HUES64 (cell line): ENCODE measurements around the gene CAST.

Experiments
- H3K27ac ChIP-seq: 2 replicates; pipeline ENCODE4 v1.7.0; 2013; ENCODE audit warnings: low read depth, low read length, inconsistent platforms
- H3K27me3 ChIP-seq: 2 replicates; pipeline ENCODE4 v1.6.1; 2013; ENCODE audit warnings: mild to moderate bottlenecking, low read length; ENCODE audit not compliant: insufficient read depth
- H3K36me3 ChIP-seq: 2 replicates; pipeline ENCODE4 v1.6.1; 2013; ENCODE audit warnings: mild to moderate bottlenecking, low read length; ENCODE audit not compliant: insufficient read depth
- H3K4me1 ChIP-seq: 2 replicates; pipeline ENCODE4 v1.6.1; 2013; ENCODE audit warnings: mild to moderate bottlenecking, low read length, moderate library complexity; ENCODE audit not compliant: insufficient read depth
- H3K4me3 ChIP-seq: 2 replicates; pipeline ENCODE4 v1.5.1; 2013; ENCODE audit warnings: mild to moderate bottlenecking, low read length, moderate library complexity
- H3K9ac ChIP-seq: 2 replicates; pipeline ENCODE4 v1.6.1; 2013; ENCODE audit warnings: mild to moderate bottlenecking, low read depth, low read length
- H3K9me3 ChIP-seq: 2 replicates; pipeline ENCODE4 v1.6.1; 2013; ENCODE audit warnings: low read depth, low read length; ENCODE audit not compliant: insufficient read depth
- WGBS: fragments of 150-250, 120-280 bp; methylation state at CpG from one replicate; pipeline ENCODE4 v1.1.7; 2013; ENCODE audit warnings: missing lambda C conversion rate; 5-methylcytosine and 5-hydroxymethylcytosine counted together

The CAST gene

GRCh38 chr5:96716716-96717115, 54.5 kb downstream of the CAST start:
- H3K9me3 ChIP-seq, result no peaks in the 10 kb centered on the region
- no peaks in the 10 kb centered on the region for H3K27me3 ChIP-seq
- H3K27ac ChIP-seq, result no peak overlapping the region
- H3K36me3 ChIP-seq, result no peaks in the 10 kb centered on the region
- 43% methylated on average over 2 of the region's 2 CpGs for WGBS
- H3K4me1 ChIP-seq, result 0 out of 2 replicates have a peak, but pooled peaks cover 9% of the 10 kb centered on the region
- H3K9ac ChIP-seq, result no peak overlapping the region
- no peak overlapping the region for H3K4me3 ChIP-seq

DNA sequence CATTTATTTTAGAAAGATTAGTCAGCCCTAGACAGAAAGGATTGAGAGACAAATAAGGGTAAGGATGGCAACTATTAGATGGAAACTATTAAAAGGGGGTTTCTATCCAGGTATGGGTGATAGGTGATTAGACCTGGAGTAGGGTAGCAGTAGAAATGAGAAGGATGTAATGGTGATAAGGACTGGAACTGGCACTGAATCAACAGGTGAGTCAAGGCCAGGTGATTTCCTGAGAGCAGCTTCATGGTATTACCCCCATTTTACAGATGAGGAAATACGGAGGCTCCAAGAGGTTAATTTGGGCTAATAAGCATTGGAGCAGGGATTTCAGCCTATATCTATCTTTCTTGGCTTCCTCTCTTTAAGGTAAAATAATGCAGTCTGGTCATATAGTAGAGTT, 55.7 kb downstream of the CAST start:
- Histone ChIP-seq H3K4me3 (no peak overlapping the region), H3K36me3 (no peaks in the 10 kb centered on the region), H3K27ac (no peak overlapping the region), H3K9ac (no peak overlapping the region), H3K4me1 (0 out of 2 replicates have a peak, but pooled peaks cover 9% of the 10 kb centered on the region), H3K27me3 (no peaks in the 10 kb centered on the region), H3K9me3 (no peaks in the 10 kb centered on the region)
- WGBS, result 91% methylated on average over 1 of the region's 1 CpG

GRCh38 chr5:96718635-96719077, 56.5 kb downstream of the CAST start:
- 0 out of 2 replicates have a peak, but pooled peaks cover 9% of the 10 kb centered on the region for H3K4me1 ChIP-seq
- no peak overlapping the region for H3K27ac ChIP-seq
- H3K4me3 ChIP-seq, result no peak overlapping the region
- H3K9me3 ChIP-seq, result no peaks in the 10 kb centered on the region
- H3K9ac ChIP-seq, result no peak overlapping the region
- H3K36me3 ChIP-seq, result no peaks in the 10 kb centered on the region
- no peaks in the 10 kb centered on the region for H3K27me3 ChIP-seq
- WGBS, result 86% methylated on average over 7 of the region's 7 CpGs

- Histone ChIP-seq H3K27ac (no peak overlapping the region), H3K4me1 (0 out of 2 replicates have a peak, but pooled peaks cover 6% of the 10 kb centered on the region)
- WGBS, result 89% methylated on average over 2 of the region's 2 CpGs
Observed at GRCh38 chr5:96720408-96720807, 58.2 kb downstream of the CAST start.

GRCh38 chr5:96721351-96721977, 59.3 kb downstream of the CAST start:
- Histone ChIP-seq H3K4me3 (no peak overlapping the region), H3K9ac (no peak overlapping the region), H3K27me3 (no peaks in the 10 kb centered on the region), H3K4me1 (0 out of 2 replicates have a peak, but pooled peaks cover 3% of the 10 kb centered on the region), H3K9me3 (no peaks in the 10 kb centered on the region), H3K27ac (no peak overlapping the region), H3K36me3 (no peaks in the 10 kb centered on the region)

More at GRCh38 chr5:96720408-96720807, 58.2 kb downstream of the CAST start:
- H3K4me3 ChIP-seq, result no peak overlapping the region
- H3K9me3 ChIP-seq, result no peaks in the 10 kb centered on the region
- no peak overlapping the region for H3K9ac ChIP-seq
- H3K36me3 ChIP-seq, result no peaks in the 10 kb centered on the region
- H3K27me3 ChIP-seq, result no peaks in the 10 kb centered on the region

- 0 out of 2 replicates have a peak, but pooled peaks cover 2% of the 10 kb centered on the region for H3K36me3 ChIP-seq
- H3K4me1 ChIP-seq, result no peaks in the 10 kb centered on the region
- no peaks in the 10 kb centered on the region for H3K27me3 ChIP-seq
- WGBS, result 100% methylated on average over 1 of the region's 1 CpG
- H3K9me3 ChIP-seq, result no peaks in the 10 kb centered on the region
- no peak overlapping the region for H3K27ac ChIP-seq
- H3K4me3 ChIP-seq, result no peak overlapping the region
- no peak overlapping the region for H3K9ac ChIP-seq
Observed at GRCh38 chr5:96725257-96725656, 63.1 kb downstream of the CAST start.

GRCh38 chr5:96726802-96727201, 64.6 kb downstream of the CAST start:
- 0 out of 2 replicates have a peak, but pooled peaks cover 2% of the 10 kb centered on the region for H3K36me3 ChIP-seq
- H3K9me3 ChIP-seq, result no peaks in the 10 kb centered on the region
- WGBS, result 75% methylated on average over 4 of the region's 4 CpGs
- no peaks in the 10 kb centered on the region for H3K4me1 ChIP-seq
- no peaks in the 10 kb centered on the region for H3K27me3 ChIP-seq
- H3K27ac ChIP-seq, result no peak overlapping the region
- no peak overlapping the region for H3K9ac ChIP-seq
- H3K4me3 ChIP-seq, result no peak overlapping the region

- H3K27ac ChIP-seq, result no peak overlapping the region
Observed at GRCh38 chr5:96729156-96729555, 67.0 kb downstream of the CAST start.

GRCh38 chr5:96730586-96730985, 68.4 kb downstream of the CAST start:
- Histone ChIP-seq H3K9me3 (no peaks in the 10 kb centered on the region), H3K4me3 (no peak overlapping the region), H3K27me3 (no peaks in the 10 kb centered on the region), H3K4me1 (peaks cover 19% of the 10 kb centered on the region), H3K36me3 (peaks cover 2% of the 10 kb centered on the region; the same call in 1 of the 2 replicates), H3K9ac (no peak overlapping the region), H3K27ac (no peak overlapping the region)
- WGBS, result 94% methylated on average over 6 of the region's 6 CpGs

More at GRCh38 chr5:96729156-96729555, 67.0 kb downstream of the CAST start:
- Histone ChIP-seq H3K27me3 (no peaks in the 10 kb centered on the region), H3K36me3 (peaks cover 2% of the 10 kb centered on the region; the same call in 1 of the 2 replicates), H3K9ac (no peak overlapping the region), H3K9me3 (no peaks in the 10 kb centered on the region), H3K4me1 (peaks cover 5% of the 10 kb centered on the region; the same call in 1 of the 2 replicates), H3K4me3 (no peak overlapping the region)

GRCh38 chr5:96733771-96734500, 71.8 kb downstream of the CAST start:
- Histone ChIP-seq H3K4me1 (peaks cover 21% of the 10 kb centered on the region), H3K27ac (no peak overlapping the region), H3K4me3 (no peak overlapping the region), H3K27me3 (no peaks in the 10 kb centered on the region), H3K9ac (no peak overlapping the region), H3K9me3 (no peaks in the 10 kb centered on the region), H3K36me3 (peaks cover 6% of the 10 kb centered on the region; the same call in 1 of the 2 replicates)
- WGBS, result 81% methylated on average over 7 of the region's 7 CpGs

GRCh38 chr5:96734871-96735325, 72.7 kb downstream of the CAST start:
- H3K9me3 ChIP-seq, result no peaks in the 10 kb centered on the region
- no peak overlapping the region for H3K9ac ChIP-seq
- H3K27me3 ChIP-seq, result no peaks in the 10 kb centered on the region
- H3K27ac ChIP-seq, result no peak overlapping the region
- H3K4me1 ChIP-seq, result peaks cover 21% of the 10 kb centered on the region
- no peak overlapping the region for H3K4me3 ChIP-seq
- peaks cover 6% of the 10 kb centered on the region; the same call in 1 of the 2 replicates for H3K36me3 ChIP-seq
- 86% methylated on average over 1 of the region's 1 CpG for WGBS
